H1 (cell line): ENCODE measurements around the gene BRSK2.

Experiments used
- BRCA1 ChIP-seq: IDR thresholded peaks from 2 replicates; pipeline ENCODE4 v1.6.1; 2012; ENCODE audit warnings: low read depth, low read length, improper control_type of control experiment
- SIX5 ChIP-seq: IDR thresholded peaks from 2 replicates; pipeline ENCODE4 v1.6.1; 2011; ENCODE audit warnings: mild to moderate bottlenecking, low read depth, low read length
- SUZ12 ChIP-seq: fragments of 200-600 bp; sonication (generic); IDR thresholded peaks from 2 replicates; pipeline ENCODE4 v1.6.1; 2012; ENCODE audit warnings: mild to moderate bottlenecking, inconsistent platforms, low read length, moderate library complexity, mixed read lengths

DNA sequence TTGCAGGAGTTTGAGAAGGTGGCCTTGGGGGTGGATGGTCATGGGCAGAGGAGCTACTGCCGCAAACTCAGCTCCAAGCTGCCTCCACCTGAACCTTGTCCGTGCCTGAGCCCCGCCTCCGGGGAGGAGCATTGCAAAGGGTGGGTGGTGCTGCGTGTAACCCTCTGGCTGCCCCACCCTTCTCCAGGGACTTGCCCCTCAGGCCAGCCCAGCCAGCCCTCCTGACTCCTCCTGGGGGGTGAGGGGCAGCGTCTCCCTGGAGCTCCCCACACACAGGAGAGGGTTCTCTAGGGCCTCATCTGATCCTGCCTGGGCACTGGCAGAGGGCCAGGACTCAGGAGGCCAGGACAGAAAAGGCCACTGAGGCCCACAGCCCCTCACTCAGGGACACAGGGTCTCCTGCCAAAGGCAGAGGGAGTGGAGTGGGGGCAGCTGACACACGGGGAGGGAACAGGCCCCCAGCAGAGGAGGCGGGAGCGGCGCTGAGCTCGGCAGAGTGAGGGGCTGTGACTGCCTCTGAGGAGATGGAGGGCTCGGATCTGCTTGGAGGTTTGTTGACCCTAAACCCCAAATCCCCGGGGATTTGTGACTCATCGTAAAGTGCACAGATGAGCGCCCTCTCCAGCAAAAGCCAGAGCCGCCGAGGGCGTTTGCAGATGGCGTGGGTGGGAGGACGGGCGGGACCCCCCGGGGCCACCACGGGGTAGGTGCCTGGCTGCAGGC lies 12.8 kb downstream of the BRSK2 start:
- no peak for TF ChIP-seq SUZ12
- TF ChIP-seq SIX5, result no peak
- TF ChIP-seq BRCA1, result no peak
